T-helper 1 cell treated with Interleukin-12 subunit alpha and Interleukin-12 subunit beta and Interleukin-4 antibody, amounts not matched to agents 30 ng/mL and 1 ng/mL, for 36 hours (primary cell): ENCODE measurements around the gene LHFPL2. TPM values are rescaled to one million over a fixed set of nuclear protein-coding genes. Genes with fewer than 3 reads are reported as not detected.

Experiments
- intact Hi-C: fragments of 100-400 bp; cut with micrococcal nuclease; formaldehyde crosslinking; loops from one replicate; pipeline ENCODE4 v1.15.1; 2024
- total RNA-seq: library from RNA; stranded (reverse); gene quantifications from 2 replicates; pipeline ENCODE4 v1.2.3, GENCODE V29; 2022

The LHFPL2 gene
- total RNA-seq, 1 donor from 2014 or later: 0.25 TPM

- intact Hi-C loops: no loop called here
Measured at GRCh38 chr5:78570646-78571045, 77.9 kb downstream of the LHFPL2 start.

DNA sequence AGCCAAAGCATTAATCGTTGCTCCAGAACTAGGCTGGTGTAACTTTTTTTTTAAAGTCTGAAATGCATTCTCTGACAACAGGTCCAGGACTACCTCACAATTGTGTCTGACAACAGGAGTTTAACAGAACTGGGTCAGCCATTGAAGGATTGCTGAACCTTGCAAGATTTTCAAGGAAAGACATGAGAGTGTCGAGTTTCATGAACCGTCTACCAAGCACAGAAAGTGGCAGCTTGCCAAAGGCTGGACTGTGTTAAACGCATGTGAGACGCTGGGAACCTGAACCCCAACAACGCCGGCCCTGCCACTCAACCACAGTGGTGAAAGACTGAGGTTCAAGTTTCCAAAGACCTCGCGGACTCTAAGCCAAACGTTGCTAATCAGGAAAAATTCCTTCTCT lies 79.1 kb downstream of the LHFPL2 start:
- intact Hi-C loops: no loop called here

GRCh38 chr5:78568676-78569075 lies 79.9 kb downstream of the LHFPL2 start:
- intact Hi-C loops: no loop called here

DNA sequence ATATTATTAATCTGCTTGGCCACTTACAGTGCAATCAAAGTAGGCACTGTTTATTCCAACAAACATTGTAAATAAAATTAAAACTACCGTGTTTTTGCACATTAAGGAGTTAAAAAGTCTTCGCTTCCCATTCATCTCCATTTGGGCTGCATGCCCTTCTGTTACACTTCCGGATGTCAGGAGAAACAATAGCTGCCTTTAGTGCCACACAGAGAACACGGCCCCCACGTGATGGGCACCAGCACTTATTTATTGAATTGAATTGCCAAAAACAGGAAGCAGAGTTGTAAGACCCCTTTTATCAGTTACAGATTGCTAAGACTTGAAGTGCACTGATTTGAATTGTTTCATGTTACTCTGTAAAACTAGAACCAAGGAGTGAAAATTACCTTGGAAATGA lies 80.4 kb downstream of the LHFPL2 start:
- intact Hi-C loops: no loop called here

DNA sequence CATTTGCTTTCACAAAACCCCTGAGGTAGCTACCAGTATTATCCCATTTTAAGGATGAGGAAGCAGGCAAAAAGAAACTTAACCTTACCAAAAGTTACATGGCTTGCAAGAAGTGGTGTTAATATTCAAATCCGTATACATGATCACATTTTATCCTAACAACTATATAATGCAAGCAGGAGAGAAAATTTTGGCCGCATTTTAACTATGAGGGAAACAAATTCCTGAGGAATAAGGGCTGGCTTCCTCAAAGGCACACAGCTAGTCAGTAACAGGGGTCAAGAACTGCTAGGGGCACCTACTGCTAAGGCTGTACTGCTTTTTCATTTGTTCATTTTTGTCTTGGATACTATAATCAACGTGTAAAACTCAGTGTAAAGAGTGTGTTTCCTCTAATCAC lies 81.0 kb downstream of the LHFPL2 start:
- intact Hi-C loops: no loop called here

DNA sequence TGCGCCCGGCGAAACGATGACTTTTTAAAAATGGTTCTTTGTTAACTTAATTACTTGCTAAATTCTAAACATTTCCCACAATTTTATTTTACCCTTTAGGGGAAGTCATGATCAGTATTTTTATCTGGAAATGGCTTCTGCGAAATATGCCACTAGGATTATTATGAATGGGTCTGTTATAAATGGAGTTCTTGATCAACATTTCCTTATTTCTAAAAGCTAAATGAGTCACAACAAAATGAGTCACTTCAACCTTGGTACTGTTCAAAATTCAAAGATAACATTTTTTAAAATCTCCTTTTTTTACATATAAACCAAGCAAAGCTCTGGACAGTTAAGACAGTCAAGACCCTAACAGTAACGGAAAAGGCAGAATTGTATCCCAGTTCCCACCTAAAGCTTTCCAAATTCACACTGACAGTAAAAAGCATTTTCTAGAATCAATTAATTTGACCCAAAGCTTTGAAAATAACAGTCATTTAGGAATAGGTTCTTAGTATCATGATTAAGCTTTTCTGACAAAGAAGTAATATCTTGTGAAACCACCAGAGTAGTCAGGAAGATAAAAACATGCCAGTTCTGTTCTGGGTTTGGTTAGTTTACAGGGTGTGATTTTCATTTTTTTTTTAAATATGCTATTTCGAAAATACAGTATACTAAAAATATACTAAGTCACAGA lies 81.7 kb downstream of the LHFPL2 start:
- intact Hi-C loops: no loop called here

DNA sequence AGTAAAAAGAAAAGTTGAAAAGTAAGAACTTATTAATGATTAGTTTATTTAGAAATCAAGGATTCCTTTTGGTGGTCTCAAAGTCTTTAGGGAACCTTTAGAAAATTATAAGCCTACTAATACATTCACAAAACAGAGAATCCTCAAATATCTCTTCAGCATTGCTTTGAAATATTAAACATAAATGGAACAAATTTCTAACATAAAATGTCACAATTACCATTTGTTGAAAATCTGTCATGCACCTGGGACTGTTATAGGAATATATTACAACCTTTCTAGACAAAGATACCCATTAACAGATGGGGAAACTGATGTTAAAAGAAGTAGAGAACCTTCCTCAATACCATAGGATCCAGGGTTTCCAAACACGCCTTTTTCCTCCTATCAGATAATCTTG lies 83.2 kb downstream of the LHFPL2 start:
- intact Hi-C loops: no loop called here

DNA sequence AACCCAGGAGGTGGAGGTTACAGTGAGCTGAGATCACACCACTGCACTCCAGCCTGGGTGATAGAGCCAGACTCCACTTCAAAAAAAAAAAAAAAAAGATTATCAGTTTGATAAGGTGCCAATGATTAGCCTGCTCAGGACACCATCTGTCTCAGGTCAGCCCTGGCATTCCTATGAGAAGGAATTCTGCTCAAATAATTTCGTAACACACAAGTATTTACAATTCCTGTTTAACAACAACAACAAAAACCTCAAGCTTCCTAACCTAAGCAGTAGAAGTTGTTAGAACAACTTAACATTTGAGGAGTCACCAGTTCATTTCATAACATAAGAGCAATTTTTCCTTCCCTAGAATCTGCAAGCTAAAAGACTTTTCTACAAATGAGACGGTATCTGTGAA lies 85.0 kb downstream of the LHFPL2 start:
- intact Hi-C loops: no loop called here

GRCh38 chr5:78562714-78563330 lies 85.8 kb downstream of the LHFPL2 start:
- intact Hi-C loops: no loop called here

- intact Hi-C loops: no loop called here
Measured at GRCh38 chr5:78562001-78562400, 86.6 kb downstream of the LHFPL2 start.

DNA sequence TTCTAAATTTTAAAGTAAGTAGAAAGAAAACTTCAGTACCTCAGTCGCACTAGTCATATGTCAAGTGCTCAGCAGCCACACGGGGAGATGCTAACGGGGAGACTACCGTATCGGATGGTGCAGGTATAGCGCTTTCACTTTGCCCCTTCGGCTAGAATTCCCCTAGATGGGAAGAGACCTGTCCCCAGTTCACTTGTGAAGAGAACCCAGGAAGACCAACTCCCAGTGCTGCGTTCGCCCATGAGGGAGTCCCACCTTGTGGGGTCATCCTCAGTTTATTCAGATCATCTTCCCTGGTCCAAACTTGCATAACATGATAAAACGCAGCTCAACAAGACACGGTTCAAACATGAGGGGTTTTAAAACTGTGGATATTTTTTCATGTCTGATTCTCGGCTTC lies 87.3 kb downstream of the LHFPL2 start:
- intact Hi-C loops: no loop called here

GRCh38 chr5:78560000-78560855 lies 88.3 kb downstream of the LHFPL2 start:
- intact Hi-C loops: no loop called here

DNA sequence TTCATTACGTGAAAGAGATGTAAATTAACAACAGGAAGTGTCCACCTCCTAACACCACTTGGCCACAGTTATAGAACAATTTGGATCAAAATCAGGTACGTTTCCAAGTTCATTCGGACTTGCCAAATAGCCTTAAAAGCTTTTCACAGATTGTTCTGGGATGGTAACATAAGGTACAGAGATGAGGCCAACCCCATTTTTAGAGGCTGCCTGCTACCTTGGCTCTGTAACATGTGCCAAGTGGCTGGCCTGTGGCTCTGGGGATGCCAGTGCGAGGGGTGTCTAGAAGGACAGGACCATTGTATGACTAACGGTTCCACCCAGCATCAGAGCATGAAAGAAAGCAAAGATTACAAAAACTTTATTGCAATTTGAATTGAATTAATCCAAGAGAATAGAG lies 91.0 kb downstream of the LHFPL2 start:
- intact Hi-C loops: no loop called here

DNA sequence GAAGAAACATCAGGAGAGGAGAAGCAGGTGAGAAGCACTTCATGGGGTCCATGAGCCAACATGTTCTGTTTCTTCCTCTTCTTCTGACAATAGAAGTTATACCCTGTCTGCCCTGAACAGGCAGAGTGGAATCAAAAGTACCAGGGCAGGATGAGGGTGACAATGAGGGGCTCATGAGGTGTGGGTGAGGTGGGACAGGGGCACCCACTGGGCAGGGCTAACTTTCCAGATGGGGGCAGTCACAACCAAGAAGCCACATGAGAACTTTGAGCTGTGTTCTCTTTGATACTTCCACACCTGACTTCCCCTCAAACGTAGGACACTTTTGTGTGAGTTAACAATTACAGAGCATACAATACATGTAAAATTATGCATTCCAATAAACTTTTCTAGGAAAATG lies 92.7 kb downstream of the LHFPL2 start:
- intact Hi-C loops: no loop called here

DNA sequence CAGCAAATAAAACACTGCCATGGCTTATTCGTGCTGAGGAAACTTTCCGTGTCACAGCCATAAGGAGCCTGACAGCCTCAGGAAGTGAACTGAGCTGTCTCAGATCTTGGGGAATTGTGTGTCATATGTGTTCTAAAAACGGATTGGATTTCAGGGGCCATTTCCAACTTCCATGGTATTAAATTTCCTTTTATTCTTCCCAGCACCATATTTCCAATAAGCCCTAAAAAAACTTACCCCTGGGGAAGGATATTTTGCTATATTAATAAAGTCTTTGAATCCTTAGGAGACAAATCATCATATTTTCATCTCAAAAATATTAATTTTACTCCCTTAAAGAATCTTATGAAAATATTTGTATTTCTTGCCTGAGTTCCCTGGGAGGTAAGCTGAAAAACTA lies 93.9 kb downstream of the LHFPL2 start:
- intact Hi-C loops: no loop called here

DNA sequence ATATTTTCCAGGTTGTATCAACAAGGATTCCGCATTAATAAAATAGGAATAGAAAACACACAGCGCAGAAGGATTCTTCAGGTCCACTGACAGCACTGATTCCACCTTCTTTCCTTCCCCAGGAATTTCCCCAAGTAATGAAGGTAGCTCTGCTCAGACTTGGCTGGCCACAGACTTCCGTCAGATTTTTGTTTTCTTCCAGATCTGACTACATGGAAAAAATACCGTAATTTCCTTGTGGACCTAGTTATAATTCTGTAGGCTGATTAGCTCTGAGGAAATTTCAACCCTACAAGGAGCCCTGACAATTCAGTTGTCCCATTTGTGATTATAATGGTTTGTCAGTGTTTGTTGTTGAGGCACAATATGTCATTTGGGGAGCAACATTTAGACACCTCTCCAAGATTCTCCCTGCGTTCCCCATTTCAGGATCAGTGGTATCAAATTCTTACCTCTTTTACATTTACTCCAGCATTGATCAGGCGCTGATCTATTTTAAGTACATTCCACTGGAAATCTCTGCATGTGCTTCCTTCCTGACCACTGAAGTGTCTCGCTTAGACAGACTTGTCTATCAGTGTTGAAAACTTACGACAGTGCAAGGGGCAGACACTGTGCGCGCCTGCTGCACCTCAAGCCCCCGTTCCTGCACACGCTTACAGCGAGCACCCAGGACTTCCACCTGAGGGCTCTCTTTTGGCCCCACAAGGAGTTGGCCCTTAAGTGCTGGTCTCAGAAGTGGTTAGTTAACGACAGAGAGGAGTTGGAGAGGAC lies 94.8 kb downstream of the LHFPL2 start:
- intact Hi-C loops: no loop called here

GRCh38 chr5:78552729-78553342 lies 95.7 kb downstream of the LHFPL2 start:
- intact Hi-C loops: no loop called here

DNA sequence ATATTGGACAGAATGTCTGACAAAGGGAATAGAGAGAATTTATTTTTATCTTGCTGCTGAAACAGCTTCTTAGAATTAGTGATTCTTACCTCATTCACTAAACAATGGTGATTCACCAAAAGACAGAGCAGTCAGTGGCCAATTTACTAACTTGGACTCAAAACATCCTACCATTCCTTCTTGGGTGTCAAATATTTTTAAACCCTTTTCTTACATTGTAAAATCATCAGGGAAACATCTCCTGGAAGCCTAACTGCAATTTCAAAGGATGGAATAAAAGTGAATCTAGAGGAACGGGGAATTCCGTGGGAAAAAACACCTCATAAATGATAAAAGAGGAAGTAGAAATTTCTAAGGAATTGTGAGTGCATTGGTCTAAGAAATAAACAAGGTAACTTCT lies 97.7 kb downstream of the LHFPL2 start:
- intact Hi-C loops: no loop called here

- intact Hi-C loops: no loop called here
Measured at GRCh38 chr5:78549043-78549442, 99.5 kb downstream of the LHFPL2 start.

GRCh38 chr5:78547731-78548615 lies 100.6 kb downstream of the LHFPL2 start:
- intact Hi-C loops: no loop called here
